HG02973 (cell line): ENCODE results near the gene SVBP.

Experiments used
- ATAC-seq: cut with Tn5 transposase; IDR thresholded peaks from one replicate; pipeline ENCODE4 v1.9.1; 2021; ENCODE audit warnings: moderate library complexity; ENCODE audit not compliant: unreplicated experiment

The SVBP gene

GRCh38 chr1:42806593-42806992 is 10.6 kb downstream of the SVBP start:
- ATAC-seq = no peak

GRCh38 chr1:42806171-42806570 is 11.0 kb downstream of the SVBP start:
- ATAC-seq = no peak

GRCh38 chr1:42801832-42802473 is 15.2 kb downstream of the SVBP start:
- no peak for ATAC-seq

GRCh38 chr1:42797979-42798378 is 19.2 kb downstream of the SVBP start:
- ATAC-seq = no peak

GRCh38 chr1:42797414-42797813 is 19.8 kb downstream of the SVBP start:
- ATAC-seq = no peak

- ATAC-seq = no peak
Observed at GRCh38 chr1:42793824-42794223, 23.4 kb downstream of the SVBP start.

- no peak for ATAC-seq
Observed at GRCh38 chr1:42788021-42788420, 29.2 kb downstream of the SVBP start.

GRCh38 chr1:42786097-42786496 is 31.1 kb downstream of the SVBP start:
- no peak for ATAC-seq

- ATAC-seq = no peak
Observed at GRCh38 chr1:42784946-42785693, 32.1 kb downstream of the SVBP start, which contains the start of gene TMEM269. TSS of gene TMEM269 (plus strand) at chr1:42784991. CDS start at chr1:42789894, 4,903 bp downstream.

GRCh38 chr1:42784547-42784945 is 32.7 kb downstream of the SVBP start:
- no peak for ATAC-seq

GRCh38 chr1:42783092-42783491 is 34.1 kb downstream of the SVBP start:
- ATAC-seq = no peak

- ATAC-seq = no peak
Observed at GRCh38 chr1:42780176-42780575, 37.0 kb downstream of the SVBP start.

GRCh38 chr1:42779725-42780124 is 37.5 kb downstream of the SVBP start:
- no peak for ATAC-seq

- ATAC-seq = no peak
Observed at GRCh38 chr1:42777852-42778251, 39.3 kb downstream of the SVBP start.

GRCh38 chr1:42776502-42776901 is 40.7 kb downstream of the SVBP start:
- no peak for ATAC-seq

GRCh38 chr1:42774928-42775526 is 42.2 kb downstream of the SVBP start:
- ATAC-seq = no peak

GRCh38 chr1:42773420-42773819 is 43.8 kb downstream of the SVBP start:
- ATAC-seq = no peak

- ATAC-seq = no peak
Observed at GRCh38 chr1:42769811-42770210, 47.4 kb downstream of the SVBP start.

GRCh38 chr1:42768172-42768571 is 49.0 kb downstream of the SVBP start:
- no peak for ATAC-seq

- ATAC-seq = peak; percentile 22
Observed at GRCh38 chr1:42767510-42768000, 49.6 kb downstream of the SVBP start.

- peak; percentile 81 for ATAC-seq
Observed at GRCh38 chr1:42766741-42767509, 50.3 kb downstream of the SVBP start, which contains the start of the genes C1orf50 and P3H1. TSS of gene C1orf50 (plus strand) at chr1:42767249. CDS start at chr1:42767312, 63 bp downstream. TSS of gene P3H1 (minus strand) at chr1:42767028. CDS start at chr1:42766971, 57 bp downstream.
